Upper lobe of left lung (tissue), 6 donors: Measurements from ENCODE around the gene SLC25A13. TPM values are rescaled to one million over a fixed set of nuclear protein-coding genes. Genes with fewer than 3 reads are reported as not detected.

Experiments used
- ATAC-seq, 2 donors: fragments of 200-7000 bp; cut with Tn5 transposase; one replicate each; pipeline ENCODE4 v1.9.1; 2022; ENCODE audit warnings: mild to moderate bottlenecking in 2 of 2, moderate library complexity in 2 of 2; ENCODE audit not compliant: low FRiP score in 2 of 2
- DNase-seq, 2 donors: peaks; one replicate each; pipeline ENCODE4 v3.0.0-alpha.2; 2019 to 2020
- H3K27ac ChIP-seq, 4 donors: fragments of 200-600 bp; sonication (generic); one replicate each; pipeline ENCODE4 v1.5.1; 2016 to 2019
- H3K27me3 ChIP-seq, 4 donors: fragments of 200-600 bp; sonication (generic); one replicate each; pipeline ENCODE4 v1.5.1; 2017 to 2019
- H3K36me3 ChIP-seq, 4 donors: fragments of 200-600 bp; sonication (generic); one replicate each; pipeline ENCODE4 v1.5.1; 2016 to 2019
- H3K4me1 ChIP-seq, 4 donors: fragments of 200-600 bp; sonication (generic); one replicate each; pipeline ENCODE4 v1.5.1; 2018 to 2019
- H3K4me3 ChIP-seq, 4 donors: fragments of 200-600 bp; sonication (generic); one replicate each; pipeline ENCODE4 v1.5.1; 2017 to 2019; ENCODE audit warnings: mild to moderate bottlenecking in 2 of 4, moderate library complexity in 1 of 4
- H3K9me3 ChIP-seq, 4 donors: fragments of 200-600 bp; sonication (generic); one replicate each; pipeline ENCODE4 v1.5.1; 2018 to 2019
- EP300 ChIP-seq, 4 donors: sonication (generic); formaldehyde crosslinking; IDR thresholded peaks; one replicate each; pipeline ENCODE4 v1.5.1; 2017; ENCODE audit warnings: antibody characterized with exemption in 4 of 4, control low read depth in 2 of 4
- POLR2A ChIP-seq, 4 donors: fragments of 450-650 bp; IDR thresholded peaks; one replicate each; pipeline ENCODE4 v1.5.1; 2016 to 2017; ENCODE audit warnings: antibody characterized with exemption in 4 of 4, mild to moderate bottlenecking in 2 of 4
- POLR2AphosphoS5 ChIP-seq, 2 donors: sonication (generic); formaldehyde crosslinking; IDR thresholded peaks; one replicate each; pipeline ENCODE4 v1.5.1; 2017; ENCODE audit warnings: antibody characterized with exemption in 2 of 2
- WGBS, 2 donors: methylation state at CpG; one replicate each; pipeline ENCODE4 v1.1.5; 2017 to 2018; 5-methylcytosine and 5-hydroxymethylcytosine counted together
- total RNA-seq, 6 donors: library from RNA; depleted of rRNA in 4 of 6; stranded (reverse); fragments of >200 nt in 4 of 6; gene quantifications; one replicate each; pipeline versions ENCODE4 v1.1.0 to v1.2.1, GENCODE V29; 2016 to 2021
- TF ChIP-seq, protein P1 (sequence below), 6 experiments: fragments of 450-650 bp in 4 of 6; fragments of 200-600 bp in 2 of 6; sonication (generic) in 2 of 6; IDR thresholded peaks; one replicate each; pipeline ENCODE4 v1.5.1; 2016 to 2019; ENCODE audit warnings: antibody characterized with exemption in 6 of 6
- donor health status: DM: no; HTN: no; CAD: no; lungs with moderate emphysema.
- donor health status: DM: no; HTN: yes; CAD: no; lungs with severe emphysema.

The SLC25A13 gene
- total RNA-seq, 6 donors from 2014 or later: 21.4 to 39.7 (median 30.8) TPM

DNA sequence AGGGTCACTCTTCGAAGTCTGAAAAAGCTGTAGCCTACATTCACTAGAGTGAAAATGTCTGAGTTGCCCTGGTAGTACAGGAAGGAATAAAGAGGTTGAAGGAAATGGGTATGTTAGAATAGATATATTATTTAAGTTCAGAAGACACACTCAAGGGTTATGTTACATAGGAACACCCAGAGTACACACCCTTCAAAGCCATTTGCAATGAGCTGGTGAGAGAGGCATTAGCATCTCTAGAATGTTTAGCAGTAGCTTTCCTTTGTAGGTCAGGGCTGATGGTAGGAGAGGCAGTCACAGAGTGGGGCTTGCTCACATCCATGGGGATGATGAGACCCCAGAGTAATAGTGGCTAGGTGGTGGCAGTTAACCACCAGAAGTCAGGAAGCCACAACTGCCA is 221.2 kb downstream of the SLC25A13 start:
- H3K9me3 ChIP-seq: peaks cover 0 to 4% (median 0%) of the 10 kb centered on the region in 4 donors
- no peak overlapping the region for H3K4me3 ChIP-seq
- no peak overlapping the region for H3K27ac ChIP-seq
- WGBS, 2 donors: 56 to 74% methylated on average over 1 of the region's 1 CpG
- DNase-seq: no peak
- TF ChIP-seq, protein P1, sequence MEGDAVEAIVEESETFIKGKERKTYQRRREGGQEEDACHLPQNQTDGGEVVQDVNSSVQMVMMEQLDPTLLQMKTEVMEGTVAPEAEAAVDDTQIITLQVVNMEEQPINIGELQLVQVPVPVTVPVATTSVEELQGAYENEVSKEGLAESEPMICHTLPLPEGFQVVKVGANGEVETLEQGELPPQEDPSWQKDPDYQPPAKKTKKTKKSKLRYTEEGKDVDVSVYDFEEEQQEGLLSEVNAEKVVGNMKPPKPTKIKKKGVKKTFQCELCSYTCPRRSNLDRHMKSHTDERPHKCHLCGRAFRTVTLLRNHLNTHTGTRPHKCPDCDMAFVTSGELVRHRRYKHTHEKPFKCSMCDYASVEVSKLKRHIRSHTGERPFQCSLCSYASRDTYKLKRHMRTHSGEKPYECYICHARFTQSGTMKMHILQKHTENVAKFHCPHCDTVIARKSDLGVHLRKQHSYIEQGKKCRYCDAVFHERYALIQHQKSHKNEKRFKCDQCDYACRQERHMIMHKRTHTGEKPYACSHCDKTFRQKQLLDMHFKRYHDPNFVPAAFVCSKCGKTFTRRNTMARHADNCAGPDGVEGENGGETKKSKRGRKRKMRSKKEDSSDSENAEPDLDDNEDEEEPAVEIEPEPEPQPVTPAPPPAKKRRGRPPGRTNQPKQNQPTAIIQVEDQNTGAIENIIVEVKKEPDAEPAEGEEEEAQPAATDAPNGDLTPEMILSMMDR (IDR thresholded peaks at IDR 0.05): no peak
- TF ChIP-seq EP300 (IDR thresholded peaks at IDR 0.05): no peak
- TF ChIP-seq POLR2AphosphoS5 (IDR thresholded peaks at IDR 0.05): no peak
- no peak for TF ChIP-seq POLR2A (IDR thresholded peaks at IDR 0.05)
- no peaks in the 10 kb centered on the region for H3K36me3 ChIP-seq
- H3K4me1 ChIP-seq: no peaks in the 10 kb centered on the region
- no peak for ATAC-seq
- no peaks in the 10 kb centered on the region for H3K27me3 ChIP-seq

DNA sequence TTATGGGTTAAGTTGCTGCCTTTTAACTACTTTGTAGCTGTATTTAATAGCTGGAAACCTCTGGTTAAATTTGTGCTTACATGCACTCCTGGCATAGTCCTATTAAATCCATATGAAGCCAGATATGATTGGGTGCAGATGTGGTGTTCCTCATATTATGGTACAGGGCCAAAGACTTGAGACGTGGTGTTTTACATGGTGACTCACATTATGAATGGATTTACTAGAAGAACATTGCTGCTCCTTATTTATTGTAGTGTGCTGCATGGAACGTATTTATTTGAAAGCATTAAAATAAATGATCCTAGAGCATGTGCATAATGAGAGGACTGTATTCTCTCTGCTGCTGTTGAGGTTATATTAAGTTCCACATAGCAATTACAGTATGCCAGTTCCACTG is 224.1 kb downstream of the SLC25A13 start:
- Histone ChIP-seq H3K4me3 (no peak overlapping the region), H3K9me3 (peaks cover 0 to 4% (median 0%) of the 10 kb centered on the region in 4 donors)
- 71 to 73% methylated on average over 2 of the region's 2 CpGs for whole genome bisulfite sequencing, 2 donors

GRCh38 chr7:96093435-96093834 is 228.5 kb downstream of the SLC25A13 start:
- no peaks in the 10 kb centered on the region for H3K9me3 ChIP-seq
- no peak overlapping the region for H3K27ac ChIP-seq
- H3K4me1 ChIP-seq: no peaks in the 10 kb centered on the region
- no peak overlapping the region for H3K4me3 ChIP-seq
- DNase-seq (no peak), ATAC-seq (no peak)
- TF ChIP-seq EP300 (IDR thresholded peaks at IDR 0.05): no peak
- no peak for TF ChIP-seq POLR2A (IDR thresholded peaks at IDR 0.05)
- TF ChIP-seq, protein P1 (IDR thresholded peaks at IDR 0.05): no peak
- TF ChIP-seq POLR2AphosphoS5 (IDR thresholded peaks at IDR 0.05): no peak
- H3K27me3 ChIP-seq: no peaks in the 10 kb centered on the region
- H3K36me3 ChIP-seq: no peaks in the 10 kb centered on the region
- WGBS, 2 donors: 55 to 76% methylated on average over 1 of the region's 1 CpG

More for the DNA sequence above, 224.1 kb downstream of the SLC25A13 start:
- ATAC-seq: no peak
- Histone ChIP-seq H3K4me1 (no peaks in the 10 kb centered on the region), H3K27ac (no peak overlapping the region), H3K27me3 (no peaks in the 10 kb centered on the region), H3K36me3 (no peaks in the 10 kb centered on the region)
- TF ChIP-seq POLR2AphosphoS5 (IDR thresholded peaks at IDR 0.05): no peak
- TF ChIP-seq EP300 (IDR thresholded peaks at IDR 0.05): no peak
- no peak for TF ChIP-seq POLR2A (IDR thresholded peaks at IDR 0.05)
- TF ChIP-seq, protein P1 (IDR thresholded peaks at IDR 0.05): no peak
- DNase-seq: no peak

GRCh38 chr7:96090756-96091155 is 231.1 kb downstream of the SLC25A13 start:
- Histone ChIP-seq H3K27ac (no peak overlapping the region), H3K4me1 (no peaks in the 10 kb centered on the region), H3K9me3 (no peaks in the 10 kb centered on the region), H3K36me3 (no peaks in the 10 kb centered on the region), H3K27me3 (no peaks in the 10 kb centered on the region), H3K4me3 (no peak overlapping the region)
- DNase-seq (no peak), ATAC-seq (no peak)
- TF ChIP-seq EP300 (IDR thresholded peaks at IDR 0.05): no peak
- no peak for TF ChIP-seq POLR2AphosphoS5 (IDR thresholded peaks at IDR 0.05)
- TF ChIP-seq, protein P1 (IDR thresholded peaks at IDR 0.05): no peak
- TF ChIP-seq POLR2A (IDR thresholded peaks at IDR 0.05): no peak
- 84 to 86% methylated on average over 6 of the region's 6 CpGs for WGBS, 2 donors

GRCh38 chr7:96089511-96089910 is 232.4 kb downstream of the SLC25A13 start:
- Histone ChIP-seq H3K27me3 (no peaks in the 10 kb centered on the region), H3K36me3 (no peaks in the 10 kb centered on the region), H3K27ac (no peak overlapping the region), H3K9me3 (no peaks in the 10 kb centered on the region), H3K4me1 (no peaks in the 10 kb centered on the region), H3K4me3 (no peak overlapping the region)
- TF ChIP-seq POLR2AphosphoS5 (IDR thresholded peaks at IDR 0.05): no peak
- TF ChIP-seq EP300 (IDR thresholded peaks at IDR 0.05): no peak
- TF ChIP-seq, protein P1 (IDR thresholded peaks at IDR 0.05): no peak
- no peak for TF ChIP-seq POLR2A (IDR thresholded peaks at IDR 0.05)
- 74 to 77% methylated on average over 3 of the region's 3 CpGs for WGBS, 2 donors
- no peak for ATAC-seq
- no peak for DNase-seq
